Adrenal gland (tissue), 5 donors: ENCODE measurements around the gene RAB11B.
"Not testable (repeated sequence)": the region's sequence is repeated elsewhere in the genome, so short reads cannot be mapped to it uniquely, and the experiment has no call there.

Experiments used
- POLR2A ChIP-seq, 2 donors: fragments of 450-650 bp; IDR thresholded peaks; one replicate each; pipeline ENCODE4 v1.6.1; 2017; ENCODE audit warnings: antibody characterized with exemption in 2 of 2, mild to moderate bottlenecking in 2 of 2, moderate library complexity in 1 of 2
- TF ChIP-seq, protein P1 (sequence below), 6 experiments: fragments of 450-650 bp in 4 of 6; fragments of 200-600 bp in 2 of 6; sonication (generic) in 1 of 6; IDR thresholded peaks; 1 replicate in 5 of 6; 2 replicates in 1 of 6; pipeline versions ENCODE4 v1.5.1 to v1.8.0; 2016 to 2021; ENCODE audit warnings: antibody characterized with exemption in 6 of 6, mild to moderate bottlenecking in 2 of 6, moderate library complexity in 1 of 6
- donor health status: DM: no; HTN: no; CAD: no.

DNA sequence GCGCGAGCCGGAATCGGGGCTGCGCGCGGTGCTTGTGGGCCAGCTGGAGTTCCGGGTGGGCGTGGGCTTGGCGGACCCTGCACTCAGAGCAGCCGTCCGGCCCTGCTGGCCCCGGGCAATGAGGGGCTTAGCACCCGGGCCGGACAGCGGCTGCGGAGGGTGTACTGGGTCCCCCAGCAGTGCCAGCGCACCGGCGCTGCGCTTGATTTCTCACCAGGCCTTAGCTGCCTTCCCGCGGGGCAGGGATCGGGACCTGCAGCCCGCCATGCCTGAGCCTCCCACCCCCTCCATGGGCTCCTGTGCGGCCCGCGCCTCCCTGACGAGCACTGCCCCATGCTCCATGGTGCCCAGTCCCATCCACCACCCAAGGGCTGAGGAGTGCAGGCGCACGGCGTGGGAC is 14.4 kb upstream of the RAB11B start:
- TF ChIP-seq, protein P1, sequence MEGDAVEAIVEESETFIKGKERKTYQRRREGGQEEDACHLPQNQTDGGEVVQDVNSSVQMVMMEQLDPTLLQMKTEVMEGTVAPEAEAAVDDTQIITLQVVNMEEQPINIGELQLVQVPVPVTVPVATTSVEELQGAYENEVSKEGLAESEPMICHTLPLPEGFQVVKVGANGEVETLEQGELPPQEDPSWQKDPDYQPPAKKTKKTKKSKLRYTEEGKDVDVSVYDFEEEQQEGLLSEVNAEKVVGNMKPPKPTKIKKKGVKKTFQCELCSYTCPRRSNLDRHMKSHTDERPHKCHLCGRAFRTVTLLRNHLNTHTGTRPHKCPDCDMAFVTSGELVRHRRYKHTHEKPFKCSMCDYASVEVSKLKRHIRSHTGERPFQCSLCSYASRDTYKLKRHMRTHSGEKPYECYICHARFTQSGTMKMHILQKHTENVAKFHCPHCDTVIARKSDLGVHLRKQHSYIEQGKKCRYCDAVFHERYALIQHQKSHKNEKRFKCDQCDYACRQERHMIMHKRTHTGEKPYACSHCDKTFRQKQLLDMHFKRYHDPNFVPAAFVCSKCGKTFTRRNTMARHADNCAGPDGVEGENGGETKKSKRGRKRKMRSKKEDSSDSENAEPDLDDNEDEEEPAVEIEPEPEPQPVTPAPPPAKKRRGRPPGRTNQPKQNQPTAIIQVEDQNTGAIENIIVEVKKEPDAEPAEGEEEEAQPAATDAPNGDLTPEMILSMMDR (IDR thresholded peaks at IDR 0.05): not testable (repeated sequence)
- not testable (repeated sequence) for TF ChIP-seq POLR2A (IDR thresholded peaks at IDR 0.05)
